Psoas muscle (tissue), 8 donors: ENCODE results near the gene EVC. TPM values are rescaled to one million over a fixed set of nuclear protein-coding genes. Genes with fewer than 3 reads are reported as not detected.

Experiments
- ATAC-seq, 4 donors: fragments of 200-7000 bp; cut with Tn5 transposase; one replicate each; pipeline ENCODE4 v1.9.1; 2020; ENCODE audit warnings: moderate library complexity in 3 of 4, mild to moderate bottlenecking in 2 of 4
- DNase-seq, 2 donors: peaks; one replicate each; pipeline ENCODE4 v3.0.0-alpha.2; 2020
- H3K27ac ChIP-seq: fragments of 200-600 bp; one replicate; pipeline ENCODE4 v1.8.0; 2022
- H3K27me3 ChIP-seq, 3 donors: fragments of 200-600 bp in 1 of 3; one replicate each; pipeline versions ENCODE4 v1.6.1 to v1.8.0; 2013 to 2022; ENCODE audit warnings: low read length in 2 of 3, mild to moderate bottlenecking in 2 of 3, moderate library complexity in 1 of 3; ENCODE audit not compliant: insufficient read depth in 3 of 3
- H3K36me3 ChIP-seq, 2 donors: fragments of 200-600 bp in 1 of 2; one replicate each; pipeline versions ENCODE4 v1.6.1 to v1.8.0; 2013 to 2022; ENCODE audit warnings: low read depth in 1 of 2, mild to moderate bottlenecking in 1 of 2, moderate library complexity in 1 of 2; ENCODE audit not compliant: insufficient read depth in 1 of 2
- H3K4me1 ChIP-seq: fragments of 200-600 bp; one replicate; pipeline ENCODE4 v1.8.0; 2022
- H3K4me3 ChIP-seq: fragments of 200-600 bp; one replicate; pipeline ENCODE4 v1.8.0; 2022; ENCODE audit warnings: mild to moderate bottlenecking
- H3K9me3 ChIP-seq: fragments of 200-600 bp; one replicate; pipeline ENCODE4 v1.8.0; 2022
- whole genome bisulfite sequencing, 3 donors: extraction: QIAGEN DNeasy Blood & Tissue Kit; methylation state at CpG; one replicate each; pipeline versions ENCODE4 v1.1.6 to v1.1.7; 2013; 5-methylcytosine and 5-hydroxymethylcytosine counted together
- intact Hi-C, 2 donors: fragments of 100-400 bp; cut with DNase I; formaldehyde crosslinking; loops; one replicate each; pipeline versions ENCODE4 v1.11.0 to v1.14.2; 2022
- polyA plus RNA-seq, 3 donors: library from polyadenylated mRNA; stranded (reverse); fragments of 200-250 nt; gene quantifications; one replicate each; pipeline ENCODE4 v1.2.3, GENCODE V29; 2013
- total RNA-seq, 4 donors: library from RNA; stranded (reverse); fragmentation: NEBNext Ultra II Directional in 2 of 4; extraction: Animal tissue kit (Norgen Biotek cat#: 25700) in 2 of 4; gene quantifications; one replicate each; pipeline versions ENCODE4 v1.2.1 to v1.2.4, GENCODE V29; 2021 to 2023
- TF ChIP-seq, protein P1 (sequence below): fragments of 200-600 bp; IDR thresholded peaks from one replicate; pipeline ENCODE4 v1.8.0; 2022; ENCODE audit warnings: antibody characterized with exemption
- donor health status: healthy with polysubstance abuse.
- donor health status: DM: no; HTN: no; CAD: no; lungs with moderate emphysema.
- donor health status: Bipolar disorder and iron deficiency.
- donor health status: healthy.
- donor health status: DM: yes; HTN: yes; CAD: no.
- donor health status: DM: no; HTN: no; CAD: no.
- donor health status: DM: no; HTN: no; CAD: no.
- donor health status: DM: yes; HTN: yes; CAD: no.

EVC gene
- total and polyA plus RNA-seq, 7 donors = 0.56 to 3.8 (median 1.5) TPM

DNA sequence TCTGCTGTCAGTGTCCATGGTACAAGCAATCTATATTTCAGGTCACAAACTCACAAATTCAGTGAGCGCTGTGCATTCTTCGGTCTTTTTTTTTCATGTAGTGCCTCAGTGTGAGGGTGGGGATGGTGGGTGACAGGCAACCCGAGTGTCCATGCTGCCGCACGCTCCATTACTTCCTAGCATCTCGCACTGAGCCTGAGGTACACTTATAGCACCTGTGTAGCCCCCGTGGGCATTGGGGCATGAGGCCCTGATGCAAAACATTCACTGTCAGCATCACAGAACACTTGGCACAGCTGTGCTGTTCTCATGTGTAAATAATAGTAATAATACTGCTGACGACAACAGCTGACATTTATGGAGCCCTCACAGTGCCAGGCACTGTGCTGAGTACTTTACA, 34.2 kb upstream of the EVC start:
- Histone ChIP-seq H3K36me3 (peaks cover 0 to 6% of the 10 kb centered on the region in 2 donors), H3K4me1 (no peaks in the 10 kb centered on the region)

DNA sequence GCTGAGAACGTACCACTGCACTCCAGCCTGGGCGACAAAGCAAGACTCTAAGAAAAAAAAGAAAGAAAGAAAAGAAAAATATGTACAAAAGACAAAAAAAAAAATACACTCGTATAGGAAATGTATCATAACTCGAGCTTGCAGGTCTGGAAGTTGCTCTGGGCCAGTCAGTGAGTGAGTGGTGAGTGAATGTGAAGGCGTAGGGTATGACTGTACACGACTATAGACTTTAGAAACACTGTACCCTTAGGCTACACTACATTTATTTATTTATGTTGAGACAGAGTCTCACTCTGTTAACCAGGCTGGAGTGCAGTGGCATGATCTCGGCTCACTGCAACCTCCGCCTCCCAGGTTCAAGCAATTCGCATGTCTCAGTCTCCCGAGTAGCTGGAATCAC, 32.0 kb upstream of the EVC start:
- no peak overlapping the region for H3K4me3 ChIP-seq
- H3K9me3 ChIP-seq = no peaks in the 10 kb centered on the region
- ATAC-seq (no peak), DNase-seq (no peak)
- H3K27ac ChIP-seq = no peak overlapping the region
- peaks cover 0 to 6% of the 10 kb centered on the region in 2 donors for H3K36me3 ChIP-seq
- TF ChIP-seq, protein P1, sequence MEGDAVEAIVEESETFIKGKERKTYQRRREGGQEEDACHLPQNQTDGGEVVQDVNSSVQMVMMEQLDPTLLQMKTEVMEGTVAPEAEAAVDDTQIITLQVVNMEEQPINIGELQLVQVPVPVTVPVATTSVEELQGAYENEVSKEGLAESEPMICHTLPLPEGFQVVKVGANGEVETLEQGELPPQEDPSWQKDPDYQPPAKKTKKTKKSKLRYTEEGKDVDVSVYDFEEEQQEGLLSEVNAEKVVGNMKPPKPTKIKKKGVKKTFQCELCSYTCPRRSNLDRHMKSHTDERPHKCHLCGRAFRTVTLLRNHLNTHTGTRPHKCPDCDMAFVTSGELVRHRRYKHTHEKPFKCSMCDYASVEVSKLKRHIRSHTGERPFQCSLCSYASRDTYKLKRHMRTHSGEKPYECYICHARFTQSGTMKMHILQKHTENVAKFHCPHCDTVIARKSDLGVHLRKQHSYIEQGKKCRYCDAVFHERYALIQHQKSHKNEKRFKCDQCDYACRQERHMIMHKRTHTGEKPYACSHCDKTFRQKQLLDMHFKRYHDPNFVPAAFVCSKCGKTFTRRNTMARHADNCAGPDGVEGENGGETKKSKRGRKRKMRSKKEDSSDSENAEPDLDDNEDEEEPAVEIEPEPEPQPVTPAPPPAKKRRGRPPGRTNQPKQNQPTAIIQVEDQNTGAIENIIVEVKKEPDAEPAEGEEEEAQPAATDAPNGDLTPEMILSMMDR = no peak
- WGBS, 3 donors = 92 to 94% (median 93%) methylated on average over 10 of the region's 10 CpGs
- no peaks in the 10 kb centered on the region for H3K27me3 ChIP-seq
- intact Hi-C loops = no loop called here
- H3K4me1 ChIP-seq = no peaks in the 10 kb centered on the region

More for the DNA sequence above, 34.2 kb upstream of the EVC start:
- H3K4me3 ChIP-seq = no peak overlapping the region
- no peaks in the 10 kb centered on the region for H3K27me3 ChIP-seq
- 91 to 94% (median 93%) methylated on average over 8 of the region's 8 CpGs for WGBS, 3 donors
- no peak overlapping the region for H3K27ac ChIP-seq
- ATAC-seq = no peak
- intact Hi-C loops = no loop called here
- no peak for DNase-seq
- TF ChIP-seq, protein P1 = no peak
- no peaks in the 10 kb centered on the region for H3K9me3 ChIP-seq

DNA sequence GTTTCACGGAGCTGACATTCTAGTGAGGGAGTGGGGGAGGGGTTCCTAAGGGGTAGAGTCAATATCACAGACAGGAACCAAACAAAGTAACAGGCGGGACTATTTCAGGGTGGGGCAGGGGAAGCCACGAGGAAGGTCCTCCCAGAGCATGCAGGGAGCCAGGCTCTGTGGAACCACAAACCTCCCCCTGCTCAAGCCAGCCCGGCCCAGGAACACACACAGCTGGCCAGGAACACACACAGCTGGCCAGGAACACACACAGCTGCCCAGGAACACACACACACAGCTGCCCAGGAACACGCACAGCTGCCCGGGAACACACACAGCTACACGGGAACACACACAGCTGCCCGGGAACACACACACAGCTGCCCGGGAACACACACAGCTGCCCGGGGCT, 27.4 kb upstream of the EVC start:
- ATAC-seq (no peak), DNase-seq (no peak)
- 18 to 44% (median 28%) methylated on average over 10 of the region's 10 CpGs for WGBS, 3 donors
- Histone ChIP-seq H3K36me3 (no peaks in the 10 kb centered on the region), H3K9me3 (no peaks in the 10 kb centered on the region), H3K4me1 (no peaks in the 10 kb centered on the region), H3K27ac (no peak overlapping the region), H3K27me3 (no peaks in the 10 kb centered on the region), H3K4me3 (no peak overlapping the region)
- TF ChIP-seq, protein P1 = no peak
- intact Hi-C loops = no loop called here

DNA sequence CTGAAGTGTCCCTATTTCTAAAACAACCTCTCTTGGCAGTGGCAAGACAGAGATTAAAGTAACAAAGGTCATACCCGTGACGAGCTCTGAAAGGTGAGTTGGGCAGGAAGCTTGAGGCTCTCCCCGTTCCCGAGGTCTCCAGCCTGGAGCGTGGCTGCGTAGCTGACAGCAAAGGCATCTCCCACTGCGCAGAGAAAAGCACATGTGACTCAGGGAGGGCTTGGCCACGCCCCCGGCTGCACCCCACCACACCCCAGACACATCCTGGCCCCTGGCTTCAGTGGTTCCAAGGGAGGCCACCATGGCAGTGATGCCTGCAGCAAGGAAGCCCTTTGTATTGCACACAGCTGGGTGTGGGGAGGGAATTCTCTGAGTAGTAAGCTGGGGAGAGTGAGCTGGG, 25.7 kb upstream of the EVC start:
- intact Hi-C loops = no loop called here
- no peaks in the 10 kb centered on the region for H3K4me1 ChIP-seq
- no peak for DNase-seq
- peaks cover 0 to under 1% of the 10 kb centered on the region in 2 donors for H3K36me3 ChIP-seq
- ATAC-seq = no peak
- no peak overlapping the region for H3K4me3 ChIP-seq
- no peak overlapping the region for H3K27ac ChIP-seq
- no peaks in the 10 kb centered on the region for H3K9me3 ChIP-seq
- TF ChIP-seq, protein P1 = no peak
- 95 to 97% (median 95%) methylated on average over 9 of the region's 9 CpGs for WGBS, 3 donors
- H3K27me3 ChIP-seq = no peaks in the 10 kb centered on the region

DNA sequence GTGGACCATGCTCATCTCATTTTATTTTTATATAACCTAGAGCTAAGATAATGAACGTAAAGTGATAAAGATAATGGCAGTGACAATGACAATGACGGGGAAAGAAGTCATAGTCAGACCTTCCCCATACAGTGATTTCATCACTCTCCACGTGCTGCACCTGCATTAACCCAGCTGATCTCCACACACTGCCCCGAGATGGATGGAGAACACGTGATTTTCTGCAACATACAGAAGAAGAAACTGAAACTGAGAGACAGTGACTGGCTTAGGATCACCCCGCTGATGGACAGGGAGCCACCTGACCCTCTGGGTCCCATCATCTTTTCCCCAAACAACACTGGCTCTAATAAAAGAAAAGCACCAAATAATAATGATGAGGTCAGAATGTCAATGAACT, 24.7 kb upstream of the EVC start:
- TF ChIP-seq, protein P1 = no peak
- peaks cover 0 to 4% of the 10 kb centered on the region in 2 donors for H3K36me3 ChIP-seq
- H3K4me1 ChIP-seq = no peaks in the 10 kb centered on the region
- ATAC-seq = no peak
- intact Hi-C loops = no loop called here
- 93 to 96% (median 94%) methylated on average over 6 of the region's 6 CpGs for WGBS, 3 donors
- no peak overlapping the region for H3K27ac ChIP-seq
- H3K9me3 ChIP-seq = no peaks in the 10 kb centered on the region
- no peak for DNase-seq
- no peak overlapping the region for H3K4me3 ChIP-seq
- no peaks in the 10 kb centered on the region for H3K27me3 ChIP-seq
